ENCODE results near the gene TRIM45.

DNA sequence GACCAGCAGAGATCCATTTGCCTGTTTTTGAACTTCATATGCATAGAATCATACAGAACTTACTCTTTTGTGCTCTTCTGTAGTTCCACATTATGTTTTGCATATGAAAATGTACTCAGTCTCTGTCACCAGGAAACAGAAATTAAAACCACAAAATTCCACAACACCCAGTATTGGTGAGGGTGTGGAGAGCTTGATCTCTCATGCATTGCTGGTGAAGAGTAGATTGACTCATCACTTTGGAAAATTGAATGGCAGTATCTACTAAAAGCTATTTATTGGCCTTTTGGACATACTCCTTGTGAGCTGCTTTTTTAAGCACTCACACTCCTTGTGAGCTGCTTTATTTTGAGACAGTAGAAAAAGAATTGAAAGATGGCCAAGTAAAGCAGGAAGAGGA is 45.9 kb upstream of the TRIM45 start:
- no peak for TF ChIP-seq SUZ12 (IDR thresholded peaks at IDR 0.05; ENCODE audit: extremely low read depth, insufficient read depth, insufficient read length)
- no peak for TF ChIP-seq YY1 (IDR thresholded peaks at IDR 0.05; ENCODE audit: insufficient read depth, insufficient read length)
